AG04449 (cell line): Measurements from ENCODE around the gene OTUD6A.

ENCODE experiments used
- CTCF ChIA-PET: fragments of 350-600 bp; formaldehyde crosslinking; extraction: SDS; loops from one replicate; lab custom pipeline; 2021; ENCODE audit warnings: antibody characterized with exemption; lab: Yijun Ruan, JAX
- POLR2A ChIA-PET: fragments of 400-600, 350-600 bp; formaldehyde crosslinking; extraction: SDS; loops from one replicate; lab custom pipeline; 2020; ENCODE audit warnings: antibody characterized with exemption, inconsistent platforms; lab: Yijun Ruan, JAX
- DNase-seq: peaks from one replicate; pipeline ENCODE4 v3.0.0-alpha.2; 2010; ENCODE audit warnings: low read depth, low spot score
- H3K4me3 ChIP-seq: 2 replicates; pipeline ENCODE4 v1.5.1; 2011; ENCODE audit warnings: low read depth, mild to moderate bottlenecking, control low read depth, low read length
- CTCF ChIP-seq: IDR thresholded peaks from one replicate; pipeline ENCODE4 v1.5.1; 2011; ENCODE audit warnings: mild to moderate bottlenecking, moderate library complexity, low read length, control low read depth, inconsistent platforms; ENCODE audit not compliant: insufficient read depth; ENCODE audit errors: missing control alignments

The OTUD6A gene

GRCh38 chrX:70034646-70035045 is 27.6 kb upstream of the OTUD6A start:
- no peak for DNase-seq
- ChIA-PET POLR2A (no interaction called here), CTCF (interaction anchor here (0.9 to 7.5 kb wide), 4 partner anchors 10 to 101 kb away, joined by 3 to 103 read pairs (median 4); no protein-coding TSS in a partner anchor)
- H3K4me3 ChIP-seq = no peak overlapping the region
- TF ChIP-seq CTCF = no peak

- DNase-seq = no peak
- ChIA-PET POLR2A (no interaction called here), CTCF (interaction anchor here (1.1 to 2.1 kb wide), 2 partner anchors 8 to 61 kb away, joined by 3 to 9 read pairs; no protein-coding TSS in a partner anchor)
- no peak overlapping the region for H3K4me3 ChIP-seq
- TF ChIP-seq CTCF = no peak
Measured at GRCh38 chrX:70038515-70038914, 23.7 kb upstream of the OTUD6A start.

- ChIA-PET CTCF (interaction anchor here (1.1 to 2.1 kb wide), 2 partner anchors 9 to 60 kb away, joined by 3 to 9 read pairs; no protein-coding TSS in a partner anchor), POLR2A (no interaction called here)
- H3K4me3 ChIP-seq = no peak overlapping the region
- no peak for TF ChIP-seq CTCF
- no peak for DNase-seq
Measured at GRCh38 chrX:70038951-70039350, 23.3 kb upstream of the OTUD6A start.

GRCh38 chrX:70039758-70040157 is 22.5 kb upstream of the OTUD6A start:
- DNase-seq = no peak
- no peak for TF ChIP-seq CTCF
- no peak overlapping the region for H3K4me3 ChIP-seq
- POLR2A ChIA-PET = no interaction called here
- CTCF ChIA-PET = interaction anchor here (1.1 to 2.1 kb wide), 2 partner anchors 9 to 59 kb away, joined by 3 to 9 read pairs; no protein-coding TSS in a partner anchor

- no peak overlapping the region for H3K4me3 ChIP-seq
- ChIA-PET POLR2A (no interaction called here), CTCF (interaction anchor here (0.8 to 1.8 kb wide), 5 partner anchors 9 to 91 kb away, joined by 3 to 9 read pairs (median 4); no protein-coding TSS in a partner anchor)
- TF ChIP-seq CTCF = no peak
- DNase-seq = no peak
Measured at GRCh38 chrX:70041993-70042392, 20.3 kb upstream of the OTUD6A start.

- TF ChIP-seq CTCF = no peak
- no peak for DNase-seq
- POLR2A ChIA-PET = no interaction called here
- CTCF ChIA-PET = interaction anchor here (0.8 to 1.4 kb wide), 3 partner anchors 10 to 90 kb away, joined by 3 to 5 read pairs (median 3); no protein-coding TSS in a partner anchor
- H3K4me3 ChIP-seq = no peak overlapping the region
Measured at GRCh38 chrX:70042399-70043371, 19.6 kb upstream of the OTUD6A start.
